Measurements from ENCODE around the gene MBD3L1.

MBD3L1 gene

GRCh38 chr19:8827277-8827676, 4.9 kb upstream of the MBD3L1 start:
- Histone ChIP-seq H3K27ac (ENCODE audit: low read depth, low read length) (no peak overlapping the region), H3K9me3 (ENCODE audit: control insufficient read depth, insufficient read depth, low read length) (no peaks in the 10 kb centered on the region), H3K9me2 (replicated peaks; ENCODE audit: control insufficient read depth, low read length) (no peaks in the 10 kb centered on the region), H3K4me1 (ENCODE audit: control insufficient read depth, low read length) (peaks cover 14% of the 10 kb centered on the region), H3K4me2 (ENCODE audit: low read length) (no peak overlapping the region), H3K79me2 (ENCODE audit: control insufficient read depth, low read length) (no peaks in the 10 kb centered on the region), H3K27me3 (ENCODE audit: control insufficient read depth, low read length) (no peaks in the 10 kb centered on the region), H3F3A (ENCODE audit: control insufficient read depth, insufficient read depth) (no peaks in the 10 kb centered on the region), H3K36me3 (ENCODE audit: control insufficient read depth, low read length) (no peaks in the 10 kb centered on the region), H3K4me3 (ENCODE audit: low read length) (no peak overlapping the region), H4K20me1 (ENCODE audit: control insufficient read depth, insufficient read depth, low read depth, low read length) (no peaks in the 10 kb centered on the region)
- TF ChIP-seq EZH2phosphoT487 (IDR thresholded peaks at IDR 0.05; ENCODE audit: borderline replicate concordance, low read length) (no peak), CTCF (IDR thresholded peaks at IDR 0.05; ENCODE audit: low read depth, low read length, poor library complexity, severe bottlenecking) (no peak)

GRCh38 chr19:8831373-8831772, 804 bp upstream of the MBD3L1 start:
- Histone ChIP-seq H3K4me1 (ENCODE audit: control insufficient read depth, low read length) (peaks cover 20% of the 10 kb centered on the region), H3K4me3 (ENCODE audit: low read length) (peak overlapping the region; percentile 87), H3K9me2 (replicated peaks; ENCODE audit: control insufficient read depth, low read length) (no peaks in the 10 kb centered on the region), H4K20me1 (ENCODE audit: control insufficient read depth, insufficient read depth, low read depth, low read length) (no peaks in the 10 kb centered on the region), H3K4me2 (ENCODE audit: low read length) (peak overlapping the region; percentile 74), H3K79me2 (ENCODE audit: control insufficient read depth, low read length) (no peaks in the 10 kb centered on the region), H3K27me3 (ENCODE audit: control insufficient read depth, low read length) (no peaks in the 10 kb centered on the region), H3K36me3 (ENCODE audit: control insufficient read depth, low read length) (no peaks in the 10 kb centered on the region), H3K27ac (ENCODE audit: low read depth, low read length) (peak overlapping the region; percentile 65), H3K9me3 (ENCODE audit: control insufficient read depth, insufficient read depth, low read length) (no peaks in the 10 kb centered on the region), H3F3A (ENCODE audit: control insufficient read depth, insufficient read depth) (no peaks in the 10 kb centered on the region)
- no peak for TF ChIP-seq CTCF (IDR thresholded peaks at IDR 0.05; ENCODE audit: low read depth, low read length, poor library complexity, severe bottlenecking)
- TF ChIP-seq EZH2phosphoT487 (IDR thresholded peaks at IDR 0.05; ENCODE audit: borderline replicate concordance, low read length), result no peak

GRCh38 chr19:8831832-8832131, 395 bp upstream of the MBD3L1 start:
- peak overlapping the region; percentile 65 for H3K27ac ChIP-seq (ENCODE audit: low read depth, low read length)
- H3K4me2 ChIP-seq (ENCODE audit: low read length), result peak overlapping the region; percentile 74

More at GRCh38 chr19:8831832-8832131, 395 bp upstream of the MBD3L1 start:
- H3K4me1 ChIP-seq (ENCODE audit: control insufficient read depth, low read length), result peaks cover 16% of the 10 kb centered on the region
- no peaks in the 10 kb centered on the region for H3K9me2 ChIP-seq (replicated peaks; ENCODE audit: control insufficient read depth, low read length)
- no peaks in the 10 kb centered on the region for H3F3A ChIP-seq (ENCODE audit: control insufficient read depth, insufficient read depth)
- H3K27me3 ChIP-seq (ENCODE audit: control insufficient read depth, low read length), result no peaks in the 10 kb centered on the region
- H3K79me2 ChIP-seq (ENCODE audit: control insufficient read depth, low read length), result no peaks in the 10 kb centered on the region
- peak overlapping the region; percentile 87 for H3K4me3 ChIP-seq (ENCODE audit: low read length)
- H3K36me3 ChIP-seq (ENCODE audit: control insufficient read depth, low read length), result no peaks in the 10 kb centered on the region
- TF ChIP-seq CTCF (IDR thresholded peaks at IDR 0.05; ENCODE audit: low read depth, low read length, poor library complexity, severe bottlenecking) (no peak), EZH2phosphoT487 (IDR thresholded peaks at IDR 0.05; ENCODE audit: borderline replicate concordance, low read length) (no peak)
- H3K9me3 ChIP-seq (ENCODE audit: control insufficient read depth, insufficient read depth, low read length), result no peaks in the 10 kb centered on the region
- H4K20me1 ChIP-seq (ENCODE audit: control insufficient read depth, insufficient read depth, low read depth, low read length), result no peaks in the 10 kb centered on the region

All from DOHH2 (cell line).